BLaER1 treated with 17β-estradiol and CSF1 and Interleukin-3, amounts not matched to agents 10 nM and 100 nM (cell line): ENCODE measurements around the gene UQCRQ.

Experiments used
- H3K27ac ChIP-seq, 11 experiments: shearing (Covaris generic); formaldehyde crosslinking; 2 replicates each; pipeline ENCODE4 v1.8.1; 2022
- H3K27me3 ChIP-seq, 11 experiments: shearing (Covaris generic); formaldehyde crosslinking; 2 replicates each; pipeline ENCODE4 v1.8.1; 2022
- H3K36me3 ChIP-seq, 11 experiments: shearing (Covaris generic); formaldehyde crosslinking; 2 replicates each; pipeline ENCODE4 v1.8.1; 2022
- H3K4me1 ChIP-seq, 10 experiments: shearing (Covaris generic); formaldehyde crosslinking; 2 replicates each; pipeline ENCODE4 v1.8.1; 2022
- H3K4me2 ChIP-seq, 11 experiments: shearing (Covaris generic); formaldehyde crosslinking; 2 replicates each; pipeline ENCODE4 v1.8.1; 2022
- H3K4me3 ChIP-seq, 10 experiments: shearing (Covaris generic); formaldehyde crosslinking; 2 replicates each; pipeline ENCODE4 v1.8.1; 2022
- H3K9ac ChIP-seq, 11 experiments: shearing (Covaris generic); formaldehyde crosslinking; 2 replicates each; pipeline ENCODE4 v1.8.1; 2022
- H3K9me3 ChIP-seq, 11 experiments: shearing (Covaris generic); formaldehyde crosslinking; replicated peaks in 1 of 11; 2 replicates each; pipeline ENCODE4 v1.8.1; 2022
- H4K20me1 ChIP-seq, 11 experiments: shearing (Covaris generic); formaldehyde crosslinking; 2 replicates each; pipeline ENCODE4 v1.8.1; 2022
- Cebpa-rat ChIP-seq, 11 experiments: shearing (Covaris generic); IDR thresholded peaks; 2 replicates each; pipeline ENCODE4 v1.8.1; 2022

The UQCRQ gene

GRCh38 chr5:132877938-132878337 is 11.5 kb downstream of the UQCRQ start:
- H3K9me3 ChIP-seq = no peaks in the 10 kb centered on the region
- H3K36me3 ChIP-seq = peaks cover 73 to 100% (median 91%) of the 10 kb centered on the region in 11 experiments
- no peak overlapping the region for H3K9ac ChIP-seq
- H4K20me1 ChIP-seq = peaks cover 0 to 50% (median 0%) of the 10 kb centered on the region in 11 experiments; a peak in 5 of 22 replicates
- no peak for TF ChIP-seq Cebpa-rat (IDR thresholded peaks at IDR 0.05)
- H3K4me1 ChIP-seq = no peaks in the 10 kb centered on the region
- H3K27me3 ChIP-seq = no peaks in the 10 kb centered on the region
- H3K27ac ChIP-seq = no peak overlapping the region
- H3K4me2 ChIP-seq = no peak overlapping the region
- H3K4me3 ChIP-seq = no peak overlapping the region

- no peak overlapping the region for H3K9ac ChIP-seq
- no peaks in the 10 kb centered on the region for H3K27me3 ChIP-seq
- TF ChIP-seq Cebpa-rat (IDR thresholded peaks at IDR 0.05) = no peak
- H3K4me3 ChIP-seq = no peak overlapping the region
- H3K36me3 ChIP-seq = peaks cover 81 to 92% (median 84%) of the 10 kb centered on the region in 11 experiments
- peak overlapping the region in 2 of 11 experiments; percentile 30 to 42; a peak in 2 of 22 replicates for H3K4me2 ChIP-seq
- no peaks in the 10 kb centered on the region for H3K9me3 ChIP-seq
- H4K20me1 ChIP-seq = peaks cover 0 to 61% (median 0%) of the 10 kb centered on the region in 11 experiments; a peak in 4 of 22 replicates
- H3K4me1 ChIP-seq = peaks cover 0 to 39% (median 0%) of the 10 kb centered on the region in 10 experiments; a peak in 6 of 20 replicates
- no peak overlapping the region for H3K27ac ChIP-seq
Observed at GRCh38 chr5:132883261-132883834, 16.9 kb downstream of the UQCRQ start.

- TF ChIP-seq Cebpa-rat (IDR thresholded peaks at IDR 0.05) = no peak
- Histone ChIP-seq H3K4me1 (peaks cover 0 to 50% (median 0%) of the 10 kb centered on the region in 10 experiments; a peak in 6 of 20 replicates), H3K4me3 (no peak overlapping the region), H3K9me3 (no peaks in the 10 kb centered on the region), H3K27me3 (no peaks in the 10 kb centered on the region), H3K9ac (no peak overlapping the region; a peak in 1 of 22 replicates), H3K4me2 (no peak overlapping the region), H3K36me3 (peaks cover 82 to 92% (median 84%) of the 10 kb centered on the region in 11 experiments), H4K20me1 (peaks cover 0 to 63% (median 0%) of the 10 kb centered on the region in 11 experiments; a peak in 5 of 22 replicates), H3K27ac (no peak overlapping the region)
Observed at GRCh38 chr5:132884548-132884947, 18.1 kb downstream of the UQCRQ start.

- no peak overlapping the region for H3K4me3 ChIP-seq
- H3K4me2 ChIP-seq = peak overlapping the region in 2 of 11 experiments; percentile 76 to 79; a peak in 5 of 22 replicates
- H4K20me1 ChIP-seq = peaks cover 0 to 66% (median 0%) of the 10 kb centered on the region in 11 experiments; a peak in 7 of 22 replicates
- no peaks in the 10 kb centered on the region for H3K27me3 ChIP-seq
- no peaks in the 10 kb centered on the region for H3K9me3 ChIP-seq
- H3K36me3 ChIP-seq = peaks cover 79 to 92% (median 83%) of the 10 kb centered on the region in 11 experiments
- peak overlapping the region in 1 of 11 experiments; percentile 36; a peak in 1 of 22 replicates for H3K9ac ChIP-seq
- H3K27ac ChIP-seq = peak overlapping the region in 1 of 11 experiments; percentile 48; a peak in 2 of 22 replicates
- TF ChIP-seq Cebpa-rat (IDR thresholded peaks at IDR 0.05) = no peak
- H3K4me1 ChIP-seq = peaks cover 0 to 52% (median 0%) of the 10 kb centered on the region in 10 experiments; a peak in 6 of 20 replicates
Observed at GRCh38 chr5:132886064-132886823, 19.8 kb downstream of the UQCRQ start.

GRCh38 chr5:132887283-132887682 is 20.8 kb downstream of the UQCRQ start:
- Histone ChIP-seq H3K4me2 (peak overlapping the region in 3 of 11 experiments; percentile 13 to 79 (median 76); a peak in 5 of 22 replicates), H3K4me3 (no peak overlapping the region), H3K27me3 (no peaks in the 10 kb centered on the region), H4K20me1 (peaks cover 0 to 71% (median 0%) of the 10 kb centered on the region in 11 experiments; a peak in 7 of 22 replicates), H3K36me3 (peaks cover 79 to 92% (median 83%) of the 10 kb centered on the region in 11 experiments), H3K9ac (peak overlapping the region in 2 of 11 experiments; percentile 12 to 36; a peak in 2 of 22 replicates), H3K27ac (peak overlapping the region in 3 of 11 experiments; percentile 32 to 48 (median 46); a peak in 4 of 22 replicates), H3K9me3 (no peaks in the 10 kb centered on the region), H3K4me1 (peaks cover 0 to 52% (median 0%) of the 10 kb centered on the region in 10 experiments; a peak in 6 of 20 replicates)
- TF ChIP-seq Cebpa-rat (IDR thresholded peaks at IDR 0.05) = no peak

GRCh38 chr5:132889501-132889900 is 23.1 kb downstream of the UQCRQ start:
- Histone ChIP-seq H3K4me1 (peaks cover 0 to 40% (median 0%) of the 10 kb centered on the region in 10 experiments; a peak in 6 of 20 replicates), H3K27me3 (no peaks in the 10 kb centered on the region), H3K9ac (no peak overlapping the region), H3K4me2 (no peak overlapping the region), H3K27ac (peak overlapping the region in 1 of 11 experiments; percentile 20; a peak in 1 of 22 replicates), H4K20me1 (peaks cover 0 to 85% (median 4%) of the 10 kb centered on the region in 11 experiments; a peak in 10 of 22 replicates), H3K36me3 (peaks cover 85 to 99% (median 94%) of the 10 kb centered on the region in 11 experiments), H3K9me3 (no peaks in the 10 kb centered on the region), H3K4me3 (no peak overlapping the region)
- no peak for TF ChIP-seq Cebpa-rat (IDR thresholded peaks at IDR 0.05)

GRCh38 chr5:132890817-132891216 is 24.4 kb downstream of the UQCRQ start:
- peaks cover 93 to 100% (median 99%) of the 10 kb centered on the region in 11 experiments for H3K36me3 ChIP-seq
- H3K27ac ChIP-seq = no peak overlapping the region

GRCh38 chr5:132895719-132896305 is 29.4 kb downstream of the UQCRQ start:
- H3K27ac ChIP-seq = no peak overlapping the region
- H3K36me3 ChIP-seq = peaks cover 87 to 100% (median 99%) of the 10 kb centered on the region in 11 experiments

More at GRCh38 chr5:132890817-132891216, 24.4 kb downstream of the UQCRQ start:
- Histone ChIP-seq H3K4me1 (peaks cover 0 to 39% (median 0%) of the 10 kb centered on the region in 10 experiments; a peak in 6 of 20 replicates), H4K20me1 (peaks cover 0 to 98% (median 6%) of the 10 kb centered on the region in 11 experiments; a peak in 10 of 22 replicates), H3K4me2 (no peak overlapping the region), H3K9ac (no peak overlapping the region), H3K4me3 (no peak overlapping the region), H3K27me3 (no peaks in the 10 kb centered on the region), H3K9me3 (no peaks in the 10 kb centered on the region)
- TF ChIP-seq Cebpa-rat (IDR thresholded peaks at IDR 0.05) = no peak

More at GRCh38 chr5:132895719-132896305, 29.4 kb downstream of the UQCRQ start:
- Histone ChIP-seq H3K9ac (no peak overlapping the region), H4K20me1 (peaks cover 0 to 93% (median 6%) of the 10 kb centered on the region in 11 experiments; a peak in 9 of 22 replicates), H3K4me2 (no peak overlapping the region), H3K4me3 (no peak overlapping the region), H3K9me3 (no peaks in the 10 kb centered on the region), H3K4me1 (no peaks in the 10 kb centered on the region), H3K27me3 (no peaks in the 10 kb centered on the region)
- TF ChIP-seq Cebpa-rat (IDR thresholded peaks at IDR 0.05) = no peak
